ENCODE measurements around the gene CLTC.
A peak's percentile ranks its signal among the peaks of the same experiment; 100 is the strongest.
"Not testable (repeated sequence)": the region's sequence is repeated elsewhere in the genome, so short reads cannot be mapped to it uniquely, and the experiment has no call there.

Gene CLTC

DNA sequence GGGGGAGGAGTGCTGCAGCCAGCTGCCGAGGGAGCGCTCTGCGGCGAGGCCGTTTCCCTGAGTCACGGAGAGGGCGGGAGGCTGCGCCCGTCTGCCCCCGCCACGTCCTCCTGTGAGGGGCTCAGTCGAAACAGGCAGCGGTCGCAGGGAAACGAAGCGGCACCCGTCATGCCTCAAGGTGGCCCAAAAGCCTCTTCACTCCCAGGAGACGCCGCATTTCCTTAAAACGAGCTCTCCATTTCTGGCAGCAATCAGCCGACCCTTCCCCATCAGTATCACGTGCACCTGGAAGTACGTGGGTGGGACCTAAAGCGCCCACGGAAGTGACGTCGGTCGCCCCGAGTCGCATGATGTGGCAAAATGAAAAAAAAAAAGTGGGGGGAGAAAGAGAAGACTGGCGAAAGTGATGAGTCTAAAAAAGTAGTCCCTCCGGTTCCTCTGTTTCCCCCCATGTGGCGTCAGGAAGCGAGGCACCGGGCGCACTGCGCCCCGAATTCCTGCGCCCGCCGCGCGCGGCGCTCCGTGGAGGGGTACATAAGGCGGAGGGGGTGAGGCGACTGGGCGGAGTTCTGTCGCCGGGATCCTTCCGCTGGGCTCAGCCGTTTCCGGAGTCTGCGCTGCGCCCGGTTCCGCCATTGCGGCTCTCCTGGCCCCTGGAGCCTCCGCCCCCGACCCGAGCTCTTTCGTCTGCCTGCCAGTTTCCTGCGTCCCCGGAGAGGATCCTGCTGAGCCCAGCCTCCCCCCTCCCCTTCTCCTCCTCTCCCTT, at the start of gene CLTC:
CLTC (plus strand) TSS at position 598 of the 766 bp plus-strand sequence. CDS start 237 bp downstream, outside the sequence.
- peak within 1 kb of the TSS; percentile 99 for H3K27ac ChIP-seq
- TF ChIP-seq, protein P1, sequence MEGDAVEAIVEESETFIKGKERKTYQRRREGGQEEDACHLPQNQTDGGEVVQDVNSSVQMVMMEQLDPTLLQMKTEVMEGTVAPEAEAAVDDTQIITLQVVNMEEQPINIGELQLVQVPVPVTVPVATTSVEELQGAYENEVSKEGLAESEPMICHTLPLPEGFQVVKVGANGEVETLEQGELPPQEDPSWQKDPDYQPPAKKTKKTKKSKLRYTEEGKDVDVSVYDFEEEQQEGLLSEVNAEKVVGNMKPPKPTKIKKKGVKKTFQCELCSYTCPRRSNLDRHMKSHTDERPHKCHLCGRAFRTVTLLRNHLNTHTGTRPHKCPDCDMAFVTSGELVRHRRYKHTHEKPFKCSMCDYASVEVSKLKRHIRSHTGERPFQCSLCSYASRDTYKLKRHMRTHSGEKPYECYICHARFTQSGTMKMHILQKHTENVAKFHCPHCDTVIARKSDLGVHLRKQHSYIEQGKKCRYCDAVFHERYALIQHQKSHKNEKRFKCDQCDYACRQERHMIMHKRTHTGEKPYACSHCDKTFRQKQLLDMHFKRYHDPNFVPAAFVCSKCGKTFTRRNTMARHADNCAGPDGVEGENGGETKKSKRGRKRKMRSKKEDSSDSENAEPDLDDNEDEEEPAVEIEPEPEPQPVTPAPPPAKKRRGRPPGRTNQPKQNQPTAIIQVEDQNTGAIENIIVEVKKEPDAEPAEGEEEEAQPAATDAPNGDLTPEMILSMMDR (conservative IDR thresholded peaks at IDR 0.05): no peak

DNA sequence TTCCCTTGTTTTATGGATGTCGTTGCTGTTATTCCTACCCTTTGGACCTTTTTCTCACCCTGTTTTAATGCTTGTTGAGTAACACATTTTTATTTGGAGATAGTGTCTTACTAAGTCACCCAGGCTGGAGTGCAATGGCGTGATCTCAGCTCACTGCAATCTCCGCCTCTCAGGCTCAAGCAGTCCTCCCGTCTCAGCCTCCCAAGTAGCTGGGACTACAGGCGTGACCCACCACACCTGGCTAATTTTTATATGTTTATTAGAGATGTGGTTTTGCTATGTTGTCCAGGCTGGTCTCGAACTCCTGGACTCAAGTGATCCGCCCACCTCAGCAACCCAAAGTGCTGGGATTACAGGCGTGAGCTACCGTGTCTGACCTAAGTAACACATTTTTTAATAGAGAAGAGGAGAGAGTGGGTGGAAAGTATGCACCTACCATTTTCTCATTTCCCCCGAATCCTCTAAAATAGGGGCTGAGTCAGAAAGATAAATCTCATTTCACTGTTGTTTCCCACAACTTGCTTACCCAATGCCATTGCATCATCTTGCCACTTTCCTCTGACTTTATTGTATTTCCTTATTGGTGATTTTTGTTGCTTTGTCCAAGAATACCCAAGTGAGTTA, 47.3 kb upstream of the CLTC start:
- no peak overlapping the region for H3K27ac ChIP-seq
- TF ChIP-seq, protein P1 (conservative IDR thresholded peaks at IDR 0.05): no peak

DNA sequence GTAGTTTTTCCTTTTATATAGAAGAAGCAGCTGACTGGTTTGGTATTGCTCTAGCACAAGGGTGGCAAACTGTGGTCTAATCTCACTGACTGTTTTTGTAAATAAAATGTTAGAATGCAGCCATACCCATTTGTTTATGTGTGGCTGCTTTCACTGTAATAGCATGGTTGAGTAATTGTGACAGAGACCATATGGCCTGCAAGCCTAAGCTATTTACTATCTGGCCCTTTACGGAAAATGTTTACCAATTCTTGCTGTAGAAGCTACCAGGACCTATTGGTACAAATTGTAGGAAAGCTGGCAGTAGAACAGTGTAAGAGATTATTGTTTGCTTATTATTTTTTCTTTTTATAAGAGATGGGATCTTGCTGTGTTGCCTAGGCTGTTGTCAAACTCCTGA, 35.5 kb upstream of the CLTC start:
- H3K27ac ChIP-seq: not testable (repeated sequence)

DNA sequence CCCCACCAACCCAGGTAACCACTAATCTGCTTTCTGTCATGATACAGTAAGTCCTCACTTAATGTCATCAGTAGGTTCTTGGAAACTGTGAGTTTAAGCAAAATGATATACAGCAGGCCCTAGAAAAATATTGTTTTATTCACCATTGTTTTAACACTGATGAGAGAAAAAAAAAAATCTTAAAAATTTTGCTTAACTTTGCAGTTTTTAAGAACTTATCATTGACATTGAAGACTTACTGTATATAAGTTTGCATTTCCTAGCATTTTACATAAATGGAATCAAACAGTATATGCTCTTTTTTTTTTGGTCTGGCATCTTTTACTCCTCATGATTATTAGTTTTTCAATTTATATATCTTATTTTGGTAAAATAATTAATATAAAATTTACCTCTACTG, 19.5 kb upstream of the CLTC start:
- TF ChIP-seq, protein P1 (conservative IDR thresholded peaks at IDR 0.05): no peak
- no peak overlapping the region for H3K27ac ChIP-seq

DNA sequence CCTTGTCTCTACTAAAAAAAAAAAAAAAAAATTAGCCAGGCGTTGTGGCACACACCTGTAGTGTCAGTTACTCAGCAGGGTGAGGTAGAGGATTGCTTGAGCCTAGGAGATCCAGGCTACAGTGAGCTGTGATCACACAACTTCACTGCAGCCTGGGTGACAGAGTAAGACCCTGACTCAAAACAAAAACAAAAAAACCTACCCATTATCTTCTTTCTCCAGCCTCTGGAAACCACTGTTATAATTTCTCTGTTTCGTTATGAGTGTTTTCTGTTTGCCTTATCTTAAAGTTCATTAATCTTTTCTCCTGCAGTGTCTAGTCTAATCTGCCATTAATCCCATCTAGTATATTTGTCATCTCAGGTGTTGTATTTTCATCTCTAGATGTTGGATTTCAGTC, 18.6 kb upstream of the CLTC start:
- no peak overlapping the region for H3K27ac ChIP-seq

DNA sequence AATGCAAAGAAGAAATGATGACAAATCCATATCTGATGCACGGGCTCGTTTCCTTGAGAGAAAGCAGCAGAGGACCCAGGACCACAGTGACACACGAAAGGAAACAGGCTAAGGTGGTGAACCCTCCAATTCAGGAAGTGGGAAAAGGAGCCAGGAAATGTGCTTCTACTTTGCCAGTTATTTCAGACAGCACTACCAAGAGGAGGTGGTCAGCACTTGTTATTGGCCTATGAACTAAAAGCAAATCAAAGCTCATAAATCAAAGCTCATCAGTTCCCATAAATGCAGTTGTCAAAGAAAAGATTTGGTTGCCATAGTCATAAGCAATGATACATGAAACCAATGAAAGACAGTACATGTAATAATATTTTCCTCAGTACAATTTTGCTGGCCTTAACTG, 12.6 kb upstream of the CLTC start:
- TF ChIP-seq, protein P1 (conservative IDR thresholded peaks at IDR 0.05): no peak
- H3K27ac ChIP-seq: no peak overlapping the region

More for the DNA sequence above, 18.6 kb upstream of the CLTC start:
- TF ChIP-seq, protein P1 (conservative IDR thresholded peaks at IDR 0.05): no peak

DNA sequence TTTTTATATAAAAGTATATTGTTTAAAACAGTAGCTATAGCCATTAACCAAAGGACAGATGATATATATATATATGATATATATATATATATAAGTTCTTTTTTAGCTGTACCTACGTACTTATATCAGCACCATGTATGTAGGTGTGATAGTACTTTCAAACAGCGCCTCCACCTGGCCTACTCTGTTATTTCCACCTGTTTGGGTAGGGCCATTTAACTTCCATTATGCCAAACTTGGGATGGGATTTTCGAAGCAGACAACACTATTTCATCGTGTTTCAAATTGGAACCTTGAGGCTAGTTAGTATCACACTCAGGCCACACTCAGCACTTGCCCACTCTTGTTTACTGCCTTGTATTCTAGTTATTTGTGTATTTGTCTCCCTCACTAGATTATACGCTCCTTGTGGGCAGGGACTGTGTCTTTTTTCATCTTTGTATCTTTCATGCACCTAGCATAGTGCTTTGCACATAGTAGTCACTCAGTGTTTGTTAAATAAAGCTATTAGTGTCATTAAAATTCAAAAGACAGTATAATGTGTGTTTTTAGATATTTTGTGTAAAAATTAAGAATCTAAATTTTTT, 11.8 kb upstream of the CLTC start:
- H3K27ac ChIP-seq: no peak overlapping the region
- TF ChIP-seq, protein P1 (conservative IDR thresholded peaks at IDR 0.05): no peak; the same call in 1 of the 2 replicates

Measured in VCaP (cell line).